RCC 7860 (cell line): Measurements from ENCODE around the gene ABHD16B.
"Not testable (repeated sequence)": the region's sequence is repeated elsewhere in the genome, so short reads cannot be mapped to it uniquely, and the experiment has no call there.

ENCODE experiments used
- DNase-seq: peaks from one replicate; pipeline ENCODE4 v3.0.0-alpha.2; 2015; ENCODE audit warnings: low spot score
- FAIRE-seq: peaks from 2 replicates; lab custom pipeline; 2012; peaks lifted over from hg19 to GRCh38; lab: Jason Lieb, UNC

ABHD16B gene

GRCh38 chr20:63854069-63854765, 7.1 kb upstream of the ABHD16B start:
- FAIRE-seq (no peak), DNase-seq (no peak)

- DNase-seq: no peak
- no peak for FAIRE-seq
These were observed 6.4 kb upstream of the ABHD16B start for GRCh38 chr20:63854766-63855362.

- FAIRE-seq: no peak
- DNase-seq: no peak
These were observed 5.8 kb upstream of the ABHD16B start for GRCh38 chr20:63855363-63856097.

GRCh38 chr20:63856098-63856511, 5.2 kb upstream of the ABHD16B start:
- no peak for FAIRE-seq

GRCh38 chr20:63857764-63858392, 3.4 kb upstream of the ABHD16B start:
- FAIRE-seq: no peak
- DNase-seq: no peak

More at GRCh38 chr20:63856098-63856511, 5.2 kb upstream of the ABHD16B start:
- DNase-seq: no peak

GRCh38 chr20:63858393-63859165, 2.7 kb upstream of the ABHD16B start:
- DNase-seq: no peak
- FAIRE-seq: no peak

- DNase-seq (no peak), FAIRE-seq (no peak)
These were observed 2.1 kb upstream of the ABHD16B start for GRCh38 chr20:63859166-63859699.

GRCh38 chr20:63860325-63861051, 810 bp upstream of the ABHD16B start:
- FAIRE-seq (no peak), DNase-seq (no peak)

- FAIRE-seq: no peak
- DNase-seq: no peak
These were observed 943 bp downstream of the ABHD16B start for GRCh38 chr20:63861981-63862901.

- no peak for FAIRE-seq
- DNase-seq: no peak
These were observed 1.9 kb downstream of the ABHD16B start for GRCh38 chr20:63863021-63863797.

- DNase-seq: peak; percentile 89
- FAIRE-seq: no peak
These were observed 2.7 kb downstream of the ABHD16B start for GRCh38 chr20:63863798-63864544.

- no peak for DNase-seq
These were observed 3.3 kb downstream of the ABHD16B start for GRCh38 chr20:63864545-63864977.

GRCh38 chr20:63864978-63865640, 3.8 kb downstream of the ABHD16B start, which contains the start of gene TPD52L2:
TPD52L2 (plus strand) TSS chr20:63865270; CDS start chr20:63865366, 96 bp downstream.
- peak; percentile 90 for FAIRE-seq
- DNase-seq: peak; percentile 98

More at GRCh38 chr20:63864545-63864977, 3.3 kb downstream of the ABHD16B start:
- FAIRE-seq: no peak

GRCh38 chr20:63867042-63867441, 5.7 kb downstream of the ABHD16B start:
- DNase-seq, FAIRE-seq: not testable (repeated sequence)

GRCh38 chr20:63868264-63868663, 7.0 kb downstream of the ABHD16B start:
- DNase-seq: no peak
- FAIRE-seq: no peak

GRCh38 chr20:63873477-63873971, 12.2 kb downstream of the ABHD16B start:
- FAIRE-seq: no peak

More at GRCh38 chr20:63873477-63873971, 12.2 kb downstream of the ABHD16B start:
- DNase-seq: peak; percentile 78
